Osteoblast (primary cell): ENCODE measurements around the gene MFN2. TPM values are rescaled to one million over a fixed set of nuclear protein-coding genes. Genes with fewer than 3 reads are reported as not detected.

Source experiments
- DNase-seq: peaks from one replicate; pipeline ENCODE4 v3.0.0; 2011; ENCODE audit warnings: low spot score, mixed read lengths; ENCODE audit not compliant: insufficient read length; ENCODE audit errors: missing footprints
- H2AFZ ChIP-seq: 2 replicates; pipeline ENCODE4 v1.6.0; 2011; ENCODE audit warnings: mild to moderate bottlenecking, low read length
- H3K27ac ChIP-seq: 2 replicates; pipeline ENCODE4 v1.5.1; 2011; ENCODE audit warnings: mild to moderate bottlenecking, low read depth, low read length, moderate library complexity
- H3K27me3 ChIP-seq: 2 replicates; pipeline ENCODE4 v1.6.0; 2012; ENCODE audit warnings: mild to moderate bottlenecking, control low read depth, inconsistent platforms, low read length, moderate library complexity; ENCODE audit not compliant: insufficient read depth
- H3K36me3 ChIP-seq: 2 replicates; pipeline ENCODE4 v1.5.1; 2011; ENCODE audit warnings: mild to moderate bottlenecking, low read length, control low read depth, moderate library complexity; ENCODE audit not compliant: insufficient read depth
- H3K4me1 ChIP-seq: 2 replicates; pipeline ENCODE4 v1.5.1; 2011; ENCODE audit warnings: mild to moderate bottlenecking, low read length, control low read depth, moderate library complexity; ENCODE audit not compliant: insufficient read depth
- H3K4me2 ChIP-seq: 2 replicates; pipeline ENCODE4 v1.6.0; 2011; ENCODE audit warnings: mild to moderate bottlenecking, low read length; ENCODE audit not compliant: insufficient read depth
- H3K4me3 ChIP-seq: fragments of 200-600 bp; sonication (generic); 3 replicates; pipeline ENCODE4 v1.5.1; 2012; ENCODE audit warnings: mild to moderate bottlenecking, low read length, inconsistent platforms; ENCODE audit not compliant: insufficient read depth
- H3K79me2 ChIP-seq: 2 replicates; pipeline ENCODE4 v1.6.0; 2012; ENCODE audit warnings: mild to moderate bottlenecking, low read length, control low read depth, inconsistent platforms; ENCODE audit not compliant: insufficient read depth
- H3K9me3 ChIP-seq: 2 replicates; pipeline ENCODE4 v1.5.1; 2011; ENCODE audit warnings: low read depth, low read length, control low read depth
- H4K20me1 ChIP-seq: 2 replicates; pipeline ENCODE4 v1.6.0; 2012; ENCODE audit warnings: mild to moderate bottlenecking, low read length, control low read depth; ENCODE audit not compliant: insufficient read depth
- CTCF ChIP-seq: IDR thresholded peaks from 2 replicates; pipeline ENCODE4 v1.5.1; 2011; ENCODE audit warnings: mild to moderate bottlenecking, low read depth, low read length, moderate library complexity; ENCODE audit errors: extremely low read depth
- total RNA-seq: library from RNA; depleted of rRNA; stranded (reverse); fragments of >200 nt; gene quantifications from 2 replicates; pipeline ENCODE4 v1.2.3, GENCODE V29; 2012

The MFN2 gene
- total RNA-seq, 1 donor: 51.0 TPM

DNA sequence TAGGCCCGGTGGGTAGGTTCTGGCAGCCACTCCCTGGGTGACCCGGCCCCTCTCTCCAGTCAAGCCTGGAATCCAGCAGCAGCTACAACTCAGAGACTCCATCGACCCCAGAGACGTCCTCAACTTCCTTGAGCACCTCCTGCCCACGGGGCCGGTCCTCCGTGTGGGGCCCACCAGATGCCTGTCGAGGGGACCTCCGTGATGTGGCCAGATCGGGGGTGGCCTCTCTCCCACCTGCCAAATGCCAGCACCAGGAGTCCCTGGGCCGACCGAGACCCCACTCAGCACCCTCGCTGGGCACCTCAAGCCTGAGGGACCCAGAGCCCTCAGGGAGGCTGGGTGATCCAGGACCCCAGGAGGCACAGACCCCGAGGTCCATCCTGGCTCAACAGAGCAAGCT lies 41.8 kb downstream of the MFN2 start:
- Histone ChIP-seq H3K4me3 (no peak overlapping the region), H4K20me1 (peaks cover 8% of the 10 kb centered on the region), H3K9me3 (no peaks in the 10 kb centered on the region), H2AFZ (no peak overlapping the region), H3K4me2 (no peak overlapping the region), H3K27ac (no peak overlapping the region), H3K36me3 (peaks cover 17% of the 10 kb centered on the region), H3K79me2 (peaks cover 25% of the 10 kb centered on the region), H3K4me1 (peaks cover 5% of the 10 kb centered on the region), H3K27me3 (no peaks in the 10 kb centered on the region)
- DNase-seq: no peak
- no peak for TF ChIP-seq CTCF

DNA sequence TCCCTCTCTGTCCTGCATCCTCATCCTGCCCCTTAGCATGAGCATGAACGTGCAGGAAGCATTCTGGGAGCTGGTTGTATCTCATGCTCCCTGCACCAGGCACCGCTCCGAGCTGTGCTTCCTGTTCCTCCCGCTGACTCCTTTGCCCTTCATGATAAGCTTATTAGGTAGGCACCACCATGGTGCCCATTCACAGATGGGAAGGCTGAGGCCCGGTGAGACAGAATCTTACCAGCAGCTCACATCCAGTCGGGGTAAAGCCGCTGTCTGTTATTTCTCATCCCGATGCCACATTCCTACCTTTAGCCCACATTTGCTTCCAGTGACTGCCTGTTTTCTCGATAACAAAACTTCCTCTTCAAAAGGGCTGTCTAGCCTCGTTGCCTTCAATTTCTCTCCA lies 46.3 kb downstream of the MFN2 start:
- Histone ChIP-seq H3K36me3 (peaks cover 34% of the 10 kb centered on the region), H3K4me3 (no peak overlapping the region), H3K4me2 (no peak overlapping the region), H3K27ac (no peak overlapping the region), H3K27me3 (no peaks in the 10 kb centered on the region), H3K9me3 (no peaks in the 10 kb centered on the region), H3K79me2 (peaks cover 9% of the 10 kb centered on the region), H3K4me1 (no peaks in the 10 kb centered on the region), H4K20me1 (peaks cover 6% of the 10 kb centered on the region), H2AFZ (no peak overlapping the region)
- no peak for TF ChIP-seq CTCF
- no peak for DNase-seq

DNA sequence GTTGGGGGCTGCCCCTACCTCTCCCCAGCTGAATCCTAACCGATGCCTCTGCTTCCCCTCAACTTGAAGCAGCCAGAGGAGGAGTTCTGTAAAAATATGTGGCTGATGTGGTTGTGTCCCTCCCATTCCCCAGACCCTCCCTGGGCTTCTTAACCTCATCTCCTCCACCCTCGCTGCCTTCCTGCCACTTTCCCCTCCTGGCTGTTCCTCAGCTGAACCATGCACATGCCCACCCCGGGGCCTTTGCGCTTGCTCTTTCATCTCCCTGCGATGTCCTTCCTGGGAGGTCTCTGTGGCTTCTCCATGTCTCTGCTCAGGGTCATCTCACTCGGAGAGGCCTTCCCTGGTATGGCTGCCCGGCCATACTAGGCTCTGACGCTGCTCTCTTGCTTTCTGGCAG lies 48.0 kb downstream of the MFN2 start:
- Histone ChIP-seq H3K4me2 (no peak overlapping the region), H4K20me1 (peaks cover 2% of the 10 kb centered on the region), H3K27me3 (no peaks in the 10 kb centered on the region), H3K4me3 (no peak overlapping the region), H2AFZ (no peak overlapping the region), H3K9me3 (no peaks in the 10 kb centered on the region), H3K36me3 (peaks cover 27% of the 10 kb centered on the region), H3K4me1 (no peaks in the 10 kb centered on the region), H3K27ac (no peak overlapping the region), H3K79me2 (no peaks in the 10 kb centered on the region)
- TF ChIP-seq CTCF: no peak
- DNase-seq: peak; percentile 52

DNA sequence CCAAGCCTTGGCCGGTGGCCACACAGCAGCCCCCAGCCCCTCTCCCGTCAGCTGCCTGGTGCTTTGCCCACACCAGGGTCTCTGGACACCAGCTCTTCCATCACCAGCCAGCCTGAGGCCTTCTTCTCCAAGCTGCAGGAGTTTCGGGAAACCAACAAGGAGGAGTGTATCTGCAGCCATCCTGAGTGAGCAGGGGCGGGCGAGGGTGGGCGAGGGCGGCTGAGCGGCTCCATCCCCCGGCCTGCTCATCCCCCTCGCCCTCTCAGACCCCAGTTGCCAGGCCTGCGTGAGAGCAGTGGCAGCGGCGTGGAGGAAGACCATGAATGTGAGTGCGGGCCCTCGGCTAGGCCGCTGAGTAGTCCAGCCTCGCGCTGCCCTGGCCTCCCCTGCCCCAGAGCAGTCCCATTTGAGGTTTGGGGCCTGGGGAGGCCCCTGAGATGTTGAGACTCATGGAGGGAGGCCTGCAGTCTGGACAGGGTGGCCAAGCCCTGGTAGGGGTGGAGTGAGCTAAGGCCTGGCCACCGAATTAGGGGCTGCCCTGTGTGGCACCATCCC lies 48.8 kb downstream of the MFN2 start:
- peaks cover 2% of the 10 kb centered on the region for H4K20me1 ChIP-seq
- no peak overlapping the region for H3K4me3 ChIP-seq
- H2AFZ ChIP-seq: no peak overlapping the region
- no peak overlapping the region for H3K27ac ChIP-seq
- H3K4me1 ChIP-seq: peaks cover 1% of the 10 kb centered on the region
- no peaks in the 10 kb centered on the region for H3K9me3 ChIP-seq
- no peaks in the 10 kb centered on the region for H3K27me3 ChIP-seq
- DNase-seq: no peak
- no peaks in the 10 kb centered on the region for H3K79me2 ChIP-seq
- TF ChIP-seq CTCF: no peak
- H3K4me2 ChIP-seq: no peak overlapping the region
- peaks cover 26% of the 10 kb centered on the region for H3K36me3 ChIP-seq
